Loucy (cell line): ENCODE measurements around the gene ARL10.

Source experiments
- H2AFZ ChIP-seq: fragments of 200-600 bp; sonication (generic); 2 replicates; pipeline ENCODE4 v1.6.0; 2016; ENCODE audit warnings: antibody characterized with exemption, mild to moderate bottlenecking, low read length, moderate library complexity
- H3F3A ChIP-seq: fragments of 200-600 bp; 2 replicates; pipeline ENCODE4 v1.6.0; 2016; ENCODE audit warnings: antibody characterized with exemption, low read depth, mild to moderate bottlenecking
- H3K27me3 ChIP-seq: fragments of 200-600 bp; sonication (generic); 2 replicates; pipeline ENCODE4 v1.6.1; 2014; ENCODE audit warnings: low read length, mild to moderate bottlenecking; ENCODE audit not compliant: insufficient read depth, poor library complexity, severe bottlenecking
- H3K36me3 ChIP-seq: fragments of 200-600 bp; sonication (generic); 2 replicates; pipeline ENCODE4 v1.6.1; 2016; ENCODE audit warnings: low read length; ENCODE audit not compliant: insufficient read depth
- H3K4me1 ChIP-seq: fragments of 200-600 bp; sonication (generic); 2 replicates; pipeline ENCODE4 v1.5.1; 2014; ENCODE audit warnings: low read length, mild to moderate bottlenecking; ENCODE audit not compliant: insufficient read depth, poor library complexity, severe bottlenecking
- H3K4me2 ChIP-seq: fragments of 200-600 bp; sonication (generic); 2 replicates; pipeline ENCODE4 v1.6.0; 2014; ENCODE audit warnings: antibody characterized with exemption, low read length, low read depth, mild to moderate bottlenecking; ENCODE audit not compliant: poor library complexity, severe bottlenecking
- H3K4me3 ChIP-seq: fragments of 200-600 bp; sonication (generic); 2 replicates; pipeline ENCODE4 v1.5.1; 2014; ENCODE audit warnings: low read length, mild to moderate bottlenecking, mixed read lengths; ENCODE audit not compliant: poor library complexity, severe bottlenecking
- H3K79me2 ChIP-seq: fragments of 200-600 bp; sonication (generic); 2 replicates; pipeline ENCODE4 v1.6.1; 2014; ENCODE audit warnings: low read length; ENCODE audit not compliant: insufficient read depth
- H3K9ac ChIP-seq: fragments of 200-600 bp; sonication (generic); 2 replicates; pipeline ENCODE4 v1.6.0; 2014; ENCODE audit warnings: mild to moderate bottlenecking, low read depth, low read length, moderate library complexity; ENCODE audit not compliant: poor library complexity, severe bottlenecking
- H3K9me2 ChIP-seq: fragments of 200-600 bp; sonication (generic); replicated peaks from 2 replicates; pipeline ENCODE4 v1.6.1; 2016; ENCODE audit warnings: low read depth, low read length, mixed read lengths
- H3K9me3 ChIP-seq: fragments of 200-600 bp; sonication (generic); 2 replicates; pipeline ENCODE4 v1.6.1; 2014; ENCODE audit warnings: mild to moderate bottlenecking, antibody characterized with exemption, low read length, low read depth; ENCODE audit not compliant: insufficient read depth
- H4K20me1 ChIP-seq: fragments of 200-600 bp; sonication (generic); 2 replicates; pipeline ENCODE4 v1.6.0; 2014; ENCODE audit warnings: antibody characterized with exemption, low read length, mild to moderate bottlenecking; ENCODE audit not compliant: insufficient read depth, poor library complexity, severe bottlenecking
- CTCF ChIP-seq: fragments of 200-600 bp; sonication (generic); conservative IDR thresholded peaks from 2 replicates; pipeline ENCODE4 v1.5.1; 2014; ENCODE audit warnings: mild to moderate bottlenecking, antibody characterized with exemption, low read length
- EZH2phosphoT487 ChIP-seq: fragments of 200-600 bp; IDR thresholded peaks from 2 replicates; pipeline ENCODE4 v1.6.1; 2018; ENCODE audit warnings: antibody characterized with exemption, mild to moderate bottlenecking, moderate library complexity, borderline replicate concordance

The ARL10 gene

GRCh38 chr5:176339304-176339703 is 26.0 kb upstream of the ARL10 start:
- H4K20me1 ChIP-seq = no peaks in the 10 kb centered on the region
- H3K4me3 ChIP-seq = no peak overlapping the region
- H3K79me2 ChIP-seq = no peaks in the 10 kb centered on the region
- H3K9me2 ChIP-seq = no peaks in the 10 kb centered on the region
- H3K4me2 ChIP-seq = no peak overlapping the region
- no peak overlapping the region for H3K9ac ChIP-seq
- H3K9me3 ChIP-seq = no peaks in the 10 kb centered on the region
- no peaks in the 10 kb centered on the region for H3F3A ChIP-seq
- TF ChIP-seq CTCF (no peak), EZH2phosphoT487 (no peak)
- H2AFZ ChIP-seq = no peak overlapping the region
- no peaks in the 10 kb centered on the region for H3K36me3 ChIP-seq
- H3K27me3 ChIP-seq = no peaks in the 10 kb centered on the region
- H3K4me1 ChIP-seq = no peaks in the 10 kb centered on the region

GRCh38 chr5:176341325-176342157 is 23.7 kb upstream of the ARL10 start:
- Histone ChIP-seq H2AFZ (no peak overlapping the region), H3K4me3 (no peak overlapping the region), H3F3A (no peaks in the 10 kb centered on the region), H3K27me3 (no peaks in the 10 kb centered on the region), H3K4me2 (no peak overlapping the region), H3K9me2 (no peaks in the 10 kb centered on the region), H3K36me3 (peaks cover 9% of the 10 kb centered on the region; the same call in 1 of the 2 replicates), H4K20me1 (no peaks in the 10 kb centered on the region), H3K9me3 (no peaks in the 10 kb centered on the region), H3K79me2 (no peaks in the 10 kb centered on the region), H3K4me1 (no peaks in the 10 kb centered on the region), H3K9ac (no peak overlapping the region)
- TF ChIP-seq EZH2phosphoT487 = no peak
- no peak for TF ChIP-seq CTCF

- H2AFZ ChIP-seq = no peak overlapping the region
- no peaks in the 10 kb centered on the region for H3K9me3 ChIP-seq
- TF ChIP-seq EZH2phosphoT487 (no peak), CTCF (no peak)
- no peaks in the 10 kb centered on the region for H3K4me1 ChIP-seq
- no peak overlapping the region for H3K9ac ChIP-seq
- H4K20me1 ChIP-seq = no peaks in the 10 kb centered on the region
- H3K79me2 ChIP-seq = no peaks in the 10 kb centered on the region
- H3K4me3 ChIP-seq = no peak overlapping the region
- no peaks in the 10 kb centered on the region for H3K27me3 ChIP-seq
- H3K9me2 ChIP-seq = no peaks in the 10 kb centered on the region
- H3K4me2 ChIP-seq = no peak overlapping the region
- no peaks in the 10 kb centered on the region for H3F3A ChIP-seq
- peaks cover 12% of the 10 kb centered on the region; the same call in 1 of the 2 replicates for H3K36me3 ChIP-seq
These were observed 23.2 kb upstream of the ARL10 start for GRCh38 chr5:176342158-176342483.
